G401.6 (cell line): ENCODE results near the gene NUP153.
"Not testable (repeated sequence)": the region's sequence is repeated elsewhere in the genome, so short reads cannot be mapped to it uniquely, and the experiment has no call there.

Source experiments
- FAIRE-seq: peaks from 2 replicates; lab custom pipeline; 2012; peaks lifted over from hg19 to GRCh38; lab: Jason Lieb, UNC

NUP153 gene

DNA sequence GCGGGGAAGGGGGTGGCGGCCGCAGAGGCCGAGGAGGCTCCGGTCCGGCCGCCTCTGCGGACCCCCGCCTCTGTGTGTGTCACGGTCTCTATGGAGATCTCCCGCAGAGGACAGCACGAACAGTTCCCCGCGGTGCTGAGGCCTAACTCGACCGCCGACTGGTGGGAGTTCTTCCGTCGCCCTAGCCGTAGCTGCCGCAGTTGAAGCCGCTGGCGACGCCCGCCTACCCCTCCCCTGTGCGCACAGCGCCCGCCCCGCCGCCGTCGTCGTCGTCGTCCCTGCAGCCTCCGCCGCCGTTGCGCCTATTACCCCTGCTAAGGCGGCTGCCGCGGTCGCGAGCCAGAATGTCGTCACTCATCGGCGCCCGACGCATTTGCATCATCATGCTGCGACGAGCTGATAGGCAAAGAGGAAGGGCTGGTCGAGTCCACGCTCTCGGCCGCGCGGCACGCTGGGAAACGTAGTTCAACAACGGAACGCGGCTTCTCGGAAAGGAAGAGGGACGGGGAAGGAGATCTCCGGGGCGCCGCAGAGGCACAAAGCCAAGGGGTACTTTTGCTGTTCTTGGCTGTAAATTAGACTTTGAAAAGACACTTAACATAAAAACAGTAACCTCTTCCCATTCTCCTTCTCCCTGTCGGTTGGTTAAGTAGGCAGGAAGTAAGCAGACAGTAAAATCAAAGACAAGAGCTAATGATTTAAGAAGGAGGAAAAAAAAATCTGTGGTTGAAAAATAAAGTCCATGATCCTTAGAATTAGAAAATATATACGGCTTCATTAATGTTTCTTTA, at the start of gene NUP153:
TSS of gene NUP153 (minus strand) at position 346 of the 791 bp plus-strand sequence. CDS start 538 bp downstream, outside the sequence.
- peak; percentile 97 for FAIRE-seq

DNA sequence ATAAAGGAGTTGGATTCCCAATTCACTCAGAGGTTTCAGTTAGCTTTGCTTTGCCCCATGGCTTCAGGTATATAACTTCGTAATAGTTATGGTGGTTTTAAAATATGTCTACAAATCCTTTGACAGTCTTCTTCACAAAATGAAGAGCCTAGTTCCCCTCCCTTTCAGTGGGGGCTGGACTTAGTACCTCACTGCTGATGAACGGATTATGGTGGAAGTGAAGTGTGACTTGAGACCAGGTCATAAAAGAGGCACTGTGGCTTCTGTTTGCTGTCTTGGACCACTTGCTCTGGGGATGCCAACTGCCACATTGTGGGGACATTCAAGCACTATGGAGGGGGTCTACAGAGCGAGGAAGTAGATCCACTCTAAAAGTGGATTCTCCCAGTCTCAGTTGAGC, 47.5 kb upstream of the NUP153 start:
- FAIRE-seq, result no peak

DNA sequence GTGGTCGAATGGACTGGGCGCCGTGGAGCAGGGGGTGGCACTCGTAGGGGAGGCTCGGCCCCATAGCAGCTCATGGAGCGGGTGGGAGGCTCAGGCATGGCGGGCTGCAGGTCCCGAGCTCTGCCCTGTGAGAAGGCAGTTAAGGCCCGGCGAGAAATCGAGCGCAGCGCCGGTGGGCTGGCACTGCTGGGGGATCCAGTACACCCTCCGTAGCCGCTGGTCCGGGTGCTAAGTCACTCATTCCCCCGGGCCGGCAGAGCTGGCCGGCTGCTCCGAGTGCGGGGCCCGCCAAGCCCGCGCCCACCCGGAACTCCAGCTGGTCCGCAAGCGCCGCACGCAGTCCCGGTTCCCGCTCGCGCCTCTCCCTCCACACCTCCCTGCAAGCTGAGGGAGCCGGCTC, 38.6 kb upstream of the NUP153 start:
- not testable (repeated sequence) for FAIRE-seq

DNA sequence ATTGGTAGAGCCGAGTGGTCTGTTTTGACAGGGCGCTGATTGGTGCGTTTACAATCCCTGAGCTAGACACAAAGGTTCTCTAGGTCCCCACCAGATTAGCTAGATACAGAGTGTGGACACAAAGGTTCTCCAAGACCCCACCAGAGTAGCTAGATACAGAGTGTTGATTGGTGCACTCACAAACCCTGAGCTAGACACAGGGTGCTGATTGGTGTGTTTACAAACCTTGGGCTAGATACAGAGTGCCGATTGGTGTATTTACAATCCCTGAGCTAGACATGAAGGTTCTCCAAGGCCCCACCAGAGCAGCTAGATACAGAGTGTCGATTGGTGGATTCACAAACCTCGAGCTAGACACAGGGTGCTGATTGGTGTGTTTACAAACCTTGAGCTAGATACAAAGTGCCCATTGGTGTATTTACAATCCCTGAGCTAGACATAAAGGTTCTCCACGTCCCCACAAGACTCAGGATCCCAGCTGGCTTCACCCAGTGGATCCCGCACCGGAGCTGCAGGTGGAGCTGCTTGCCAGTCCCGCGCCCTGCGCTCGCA, 38.1 kb upstream of the NUP153 start:
- FAIRE-seq, result not testable (repeated sequence)

- no peak for FAIRE-seq
Measured at GRCh38 chr6:17744019-17744756, 37.5 kb upstream of the NUP153 start.

DNA sequence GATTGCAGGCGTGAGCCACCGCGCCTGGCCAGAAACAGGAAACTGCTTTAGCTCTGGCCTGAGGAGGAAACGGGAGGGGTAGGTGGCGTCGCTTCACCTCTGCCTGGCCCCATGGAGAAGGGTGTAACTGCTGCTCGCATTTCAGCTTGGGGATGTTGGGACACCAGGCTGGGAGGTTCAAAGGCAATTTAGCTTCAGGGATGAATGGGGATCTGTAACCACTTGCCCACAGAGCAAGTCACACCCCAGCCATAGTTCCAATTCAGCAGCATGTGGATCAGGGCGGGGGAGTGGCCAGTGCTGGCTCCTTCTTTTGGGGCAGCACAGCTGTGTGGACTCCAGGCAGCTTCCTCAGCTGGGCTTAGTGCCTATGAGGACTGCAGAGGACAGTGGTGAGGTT, 34.8 kb upstream of the NUP153 start:
- no peak for FAIRE-seq

DNA sequence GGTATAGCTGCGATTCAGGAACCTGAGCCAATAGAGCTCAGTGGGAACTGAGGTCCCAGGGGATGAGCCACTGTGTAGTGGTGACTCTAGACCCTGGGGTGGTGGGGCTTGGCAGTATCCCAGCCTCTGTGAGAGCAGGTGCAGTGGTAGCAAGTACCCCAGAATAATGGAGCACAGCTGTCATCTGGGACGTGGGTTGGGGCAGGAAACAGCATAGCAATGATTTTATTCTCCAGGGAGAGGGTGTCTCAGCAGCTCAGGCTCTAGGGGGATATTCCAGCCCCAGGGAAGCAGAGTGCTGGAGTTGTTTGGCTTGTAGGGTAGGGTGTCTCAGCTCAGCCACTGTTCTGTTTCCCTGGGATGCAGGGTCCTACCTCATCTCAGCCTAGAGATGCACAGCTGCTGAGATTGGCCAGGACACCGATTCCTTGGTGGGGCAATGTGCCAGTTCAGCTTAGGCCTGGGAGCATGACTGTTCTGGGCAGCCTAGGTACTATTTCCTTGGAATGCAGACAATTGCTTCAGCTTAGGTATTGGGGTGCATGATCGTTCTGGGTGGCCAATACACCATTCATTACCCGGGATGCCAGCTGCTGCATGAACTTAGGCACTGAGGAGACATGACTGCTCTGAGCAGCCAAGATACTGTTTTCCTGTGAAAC, 34.0 kb upstream of the NUP153 start:
- FAIRE-seq, result no peak

- no peak for FAIRE-seq
Measured at GRCh38 chr6:17737704-17738252, 31.1 kb upstream of the NUP153 start.

DNA sequence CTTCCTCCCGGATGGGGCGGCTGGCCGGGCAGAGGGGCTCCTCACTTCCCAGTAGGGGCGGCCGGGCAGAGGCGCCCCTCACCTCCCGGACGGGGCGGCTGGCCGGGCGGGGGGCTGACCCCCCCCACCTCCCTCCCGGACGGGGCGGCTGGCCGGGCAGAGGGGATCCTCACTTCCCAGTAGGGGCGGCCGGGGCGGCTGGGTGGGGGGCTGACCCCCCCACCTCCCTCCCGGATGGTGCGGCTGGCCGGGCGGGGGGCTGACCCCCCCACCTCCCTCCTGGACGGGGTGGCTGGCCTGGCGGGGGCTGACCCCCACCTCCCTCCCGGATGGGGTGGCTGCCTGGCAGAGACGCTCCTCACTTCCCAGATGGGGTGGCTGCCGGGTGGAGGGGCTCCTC, 28.6 kb upstream of the NUP153 start:
- FAIRE-seq, result not testable (repeated sequence)

GRCh38 chr6:17730078-17730704, 23.5 kb upstream of the NUP153 start:
- no peak for FAIRE-seq

DNA sequence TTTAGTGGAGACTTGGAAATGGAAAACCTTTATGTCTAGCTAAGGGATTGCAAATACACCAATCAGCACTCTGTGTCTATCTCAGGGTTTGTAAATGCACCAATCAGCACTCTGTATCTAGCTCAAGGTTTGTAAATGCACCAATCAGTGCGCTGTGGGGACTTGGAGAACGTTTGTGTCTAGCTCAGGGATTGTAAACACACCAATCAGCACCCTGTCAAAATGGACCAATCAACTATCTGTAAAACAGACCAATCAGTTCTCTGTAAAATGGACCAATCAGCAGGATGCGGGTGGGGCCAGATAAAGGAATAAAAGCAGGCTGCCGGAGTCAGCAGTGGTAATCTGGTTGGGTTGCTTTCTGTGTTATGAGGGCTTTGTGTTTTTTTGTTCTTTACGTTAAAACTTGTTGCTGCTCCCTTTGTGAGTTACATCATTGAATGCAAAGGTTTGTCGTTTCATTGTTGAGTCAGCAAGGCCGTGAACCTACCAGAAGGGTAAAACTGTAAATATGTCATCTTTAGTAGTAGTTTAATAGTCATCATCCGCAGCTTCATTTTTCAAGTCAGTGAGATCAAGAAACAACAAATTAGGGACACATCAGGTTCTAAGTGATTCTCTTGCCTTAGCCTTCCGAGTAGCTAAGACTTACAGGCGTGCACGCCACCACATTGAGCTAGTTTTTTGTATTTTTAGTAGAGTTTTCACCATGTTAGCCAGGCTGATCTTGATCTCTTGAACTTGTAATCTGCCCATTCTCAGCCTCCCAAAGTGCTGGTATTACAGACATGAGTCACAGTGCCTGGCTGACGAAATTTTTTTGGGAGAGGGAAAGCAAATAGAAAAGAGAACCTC, 22.7 kb upstream of the NUP153 start:
- no peak for FAIRE-seq

GRCh38 chr6:17728551-17729222, 22.0 kb upstream of the NUP153 start:
- FAIRE-seq, result no peak

- no peak for FAIRE-seq
Measured at GRCh38 chr6:17725083-17725482, 18.4 kb upstream of the NUP153 start.

GRCh38 chr6:17724341-17724740, 17.6 kb upstream of the NUP153 start:
- no peak for FAIRE-seq

DNA sequence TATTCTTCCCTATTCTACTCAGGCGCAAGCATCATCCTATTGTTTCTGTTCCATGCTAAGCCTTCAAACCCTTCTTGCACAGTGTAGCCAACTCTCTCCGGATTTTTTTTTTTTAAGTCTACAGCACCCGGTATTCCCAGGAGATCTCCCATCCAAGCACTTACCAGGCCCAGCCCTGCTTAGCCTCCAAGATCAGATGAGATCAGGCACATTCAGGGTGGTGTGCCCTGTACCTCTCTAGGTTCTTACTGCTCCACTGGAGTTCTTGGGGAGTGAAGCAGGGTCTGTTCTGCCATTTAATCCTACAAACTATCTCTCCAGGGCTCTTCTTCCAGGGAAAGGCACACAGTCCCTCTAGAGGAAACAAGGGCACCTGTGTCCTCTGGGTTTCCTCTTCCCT, 14.9 kb upstream of the NUP153 start:
- no peak for FAIRE-seq

GRCh38 chr6:17719323-17720041, 12.8 kb upstream of the NUP153 start:
- FAIRE-seq, result no peak

GRCh38 chr6:17716221-17716620, 9.5 kb upstream of the NUP153 start:
- no peak for FAIRE-seq

DNA sequence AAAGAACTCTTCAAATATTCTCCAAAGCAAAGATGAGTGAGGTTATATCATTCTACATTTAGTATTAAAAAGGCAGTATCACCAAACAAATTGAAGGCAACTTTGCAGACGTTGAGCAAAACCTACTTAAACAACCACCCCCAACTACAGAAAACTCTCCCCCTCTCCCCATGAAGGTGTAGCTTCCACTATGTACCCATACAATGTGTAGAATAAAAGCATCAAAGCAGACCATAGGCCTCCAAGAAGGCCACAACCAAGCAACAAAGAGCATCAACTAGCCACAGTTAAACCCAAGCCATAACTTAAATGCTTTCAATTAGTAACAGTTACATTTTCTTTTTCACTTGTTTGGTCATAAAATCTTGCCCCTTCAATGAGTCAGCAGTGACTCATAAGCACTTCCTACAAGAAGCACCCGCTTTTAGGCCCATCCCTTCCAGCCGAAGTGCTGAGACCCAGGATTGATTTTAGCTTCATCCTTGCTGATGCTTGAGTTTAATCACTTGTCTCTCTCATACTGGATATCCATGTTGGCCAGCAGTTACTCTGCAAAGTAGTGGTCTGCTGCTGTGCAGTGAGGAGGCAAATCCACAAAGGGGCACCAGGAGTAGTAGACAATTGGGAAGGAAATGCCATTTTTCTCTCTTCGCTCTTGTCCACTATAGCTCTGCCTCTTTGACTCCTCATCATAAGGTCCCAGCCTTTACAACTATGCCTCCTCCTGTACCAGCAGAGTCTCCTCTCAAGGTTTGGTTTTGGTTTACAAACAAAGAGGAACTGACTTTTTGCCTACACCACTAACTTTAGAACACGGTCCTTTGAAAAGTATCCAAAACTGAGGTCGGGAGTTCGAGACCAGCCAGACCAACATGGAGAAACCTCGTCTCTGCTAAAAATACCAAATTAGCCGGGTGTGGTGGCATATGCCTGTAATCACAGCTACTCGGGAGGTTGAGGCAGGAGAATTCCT, 8.4 kb upstream of the NUP153 start:
- FAIRE-seq, result no peak

DNA sequence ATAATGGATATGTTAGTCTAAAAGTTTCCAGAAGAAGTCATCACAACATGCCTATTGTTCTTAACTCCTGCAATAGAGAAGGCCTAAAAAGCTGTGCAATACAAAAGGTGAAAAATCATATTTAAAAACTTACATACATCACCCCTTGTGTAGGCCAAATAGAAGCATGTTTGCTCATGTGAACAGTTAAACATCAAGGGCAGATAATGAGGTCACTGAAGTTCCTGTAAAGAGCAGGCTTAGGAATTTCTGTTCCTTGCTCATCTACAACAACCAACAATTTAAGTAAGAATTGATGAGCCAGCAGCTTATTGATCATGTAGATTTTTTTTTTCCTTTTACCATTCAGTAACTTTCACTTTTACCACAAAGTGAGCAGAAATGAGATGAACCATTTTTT, 7.5 kb upstream of the NUP153 start:
- no peak for FAIRE-seq
